Activated gamma-delta T cell (primary cell): ENCODE results near the gene RAB28.

Experiments used
- DNase-seq: peaks from one replicate; lab custom pipeline; 2025; lab: John Stamatoyannopoulos, UW

The RAB28 gene

DNA sequence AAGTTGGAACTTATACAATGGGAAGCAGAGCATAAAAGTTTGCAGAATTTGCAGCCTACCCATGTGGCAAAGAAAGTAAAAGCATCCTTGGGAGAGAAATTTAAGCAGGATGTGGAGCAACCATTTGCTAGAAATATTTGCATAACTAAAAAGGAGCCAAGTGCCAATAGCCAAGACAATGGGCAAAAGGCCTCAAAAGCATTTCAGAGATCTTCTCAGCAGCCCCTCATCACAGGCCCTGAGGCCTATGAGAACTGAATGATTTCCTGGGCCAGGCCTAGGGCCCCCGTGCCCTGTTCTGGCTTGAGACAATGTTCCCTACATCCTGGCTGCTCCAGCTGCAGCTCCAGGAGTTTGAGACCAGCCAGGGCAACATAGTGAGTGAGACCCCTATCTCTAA, 25.3 kb upstream of the RAB28 start:
- DNase-seq = no peak

DNA sequence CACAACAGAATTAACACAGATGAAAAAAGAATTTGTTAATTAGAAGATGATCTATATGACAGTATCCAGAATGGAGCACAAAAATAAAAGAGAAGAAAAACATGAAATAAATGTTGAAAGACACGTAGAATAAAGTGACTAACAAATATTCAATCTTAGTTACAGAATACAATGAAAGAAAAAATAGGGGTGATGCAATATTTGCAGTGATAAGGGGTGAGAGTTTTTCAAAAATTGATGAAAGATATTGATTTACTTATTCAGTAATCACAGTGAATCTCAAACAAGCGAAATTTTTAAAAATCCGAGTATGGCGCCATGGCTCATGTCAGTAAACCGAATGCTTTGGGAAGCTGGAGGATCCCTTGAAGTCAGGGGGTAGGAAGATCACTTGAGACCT, 20.2 kb upstream of the RAB28 start:
- no peak for DNase-seq

GRCh38 chr4:13498469-13498868, 14.3 kb upstream of the RAB28 start:
- DNase-seq = no peak

DNA sequence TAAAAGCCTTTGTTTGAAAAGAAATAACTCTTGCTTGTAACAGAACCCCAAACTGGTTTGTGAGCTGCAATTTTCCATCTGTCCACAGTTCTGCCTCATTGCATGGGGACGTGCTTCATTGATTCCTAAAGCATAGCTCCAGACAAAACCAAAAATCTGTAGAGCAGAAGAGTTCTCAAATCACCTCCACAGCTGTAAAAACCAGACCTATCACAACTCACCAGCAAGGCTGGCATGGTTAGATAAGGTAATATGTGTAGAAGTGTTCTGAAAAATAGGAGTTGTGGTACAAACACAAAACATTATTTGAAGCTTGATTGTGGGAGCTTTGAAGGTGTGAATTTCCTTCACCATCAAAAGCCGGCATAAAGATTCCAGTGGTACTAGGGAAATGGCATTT, 12.5 kb upstream of the RAB28 start:
- DNase-seq = no peak

DNA sequence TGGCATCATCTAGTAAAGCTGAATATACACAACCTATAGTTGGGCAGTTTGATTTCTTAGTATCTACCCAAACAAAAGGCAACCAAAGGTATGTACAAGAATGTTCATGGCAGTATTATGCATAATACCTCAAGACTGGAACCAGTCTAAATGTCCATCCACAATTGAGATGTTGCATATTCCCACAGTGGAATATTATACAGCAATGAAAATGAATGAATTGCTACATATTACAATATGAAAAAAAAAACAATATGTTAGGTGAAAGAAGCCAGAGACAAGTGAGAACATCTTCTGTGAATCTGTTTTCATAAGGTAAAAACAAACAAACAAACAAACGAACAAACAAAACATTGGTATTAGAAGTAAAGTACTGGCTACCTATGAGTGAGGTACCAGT, 11.6 kb upstream of the RAB28 start:
- DNase-seq = no peak

DNA sequence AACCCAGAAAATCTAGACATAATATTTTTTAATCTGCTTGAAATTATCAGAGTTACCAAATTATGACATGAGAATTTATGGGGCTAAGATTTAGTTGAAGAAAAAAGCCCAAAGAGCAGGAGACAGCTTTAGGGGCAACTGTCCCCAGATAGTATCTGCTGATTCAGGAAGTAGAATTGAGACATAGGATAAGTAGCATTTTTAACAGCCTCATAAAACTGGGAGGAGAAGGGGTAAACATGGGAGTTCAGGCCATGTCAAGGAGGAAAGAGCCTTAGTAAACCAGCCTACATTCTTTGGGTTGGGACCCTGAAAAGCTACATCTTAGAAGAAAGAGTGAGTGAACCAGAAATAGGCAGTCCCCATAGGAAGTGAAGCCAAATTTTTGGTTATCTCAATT, 9.7 kb upstream of the RAB28 start:
- no peak for DNase-seq

DNA sequence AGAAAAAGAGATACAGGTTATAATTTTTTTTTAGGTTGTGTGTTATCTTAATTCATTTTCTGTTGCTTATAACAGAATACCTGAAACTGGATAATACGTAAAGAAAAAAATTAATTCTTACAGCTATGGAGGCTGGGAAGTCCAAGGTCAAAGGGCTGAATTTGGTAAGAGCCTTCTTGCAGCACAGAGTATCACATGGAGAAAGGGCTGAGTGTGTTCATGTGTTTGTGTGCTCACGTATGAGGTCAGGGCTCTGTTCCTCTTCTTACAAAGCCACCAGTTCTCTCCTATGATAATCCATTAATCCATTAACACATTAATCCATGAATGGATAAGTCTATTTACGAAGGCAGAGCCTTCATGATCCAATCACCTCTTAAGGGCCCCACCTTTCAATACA, 8.6 kb upstream of the RAB28 start:
- DNase-seq = no peak

- DNase-seq = no peak
These were observed 645 bp upstream of the RAB28 start for GRCh38 chr4:13484749-13485221.

- DNase-seq = no peak
These were observed 395 bp downstream of the RAB28 start for GRCh38 chr4:13483768-13484121.

GRCh38 chr4:13483136-13483767, 888 bp downstream of the RAB28 start:
- no peak for DNase-seq

- DNase-seq = no peak
These were observed 2.6 kb downstream of the RAB28 start for GRCh38 chr4:13481569-13481968.

GRCh38 chr4:13478707-13479106, 5.4 kb downstream of the RAB28 start:
- no peak for DNase-seq

DNA sequence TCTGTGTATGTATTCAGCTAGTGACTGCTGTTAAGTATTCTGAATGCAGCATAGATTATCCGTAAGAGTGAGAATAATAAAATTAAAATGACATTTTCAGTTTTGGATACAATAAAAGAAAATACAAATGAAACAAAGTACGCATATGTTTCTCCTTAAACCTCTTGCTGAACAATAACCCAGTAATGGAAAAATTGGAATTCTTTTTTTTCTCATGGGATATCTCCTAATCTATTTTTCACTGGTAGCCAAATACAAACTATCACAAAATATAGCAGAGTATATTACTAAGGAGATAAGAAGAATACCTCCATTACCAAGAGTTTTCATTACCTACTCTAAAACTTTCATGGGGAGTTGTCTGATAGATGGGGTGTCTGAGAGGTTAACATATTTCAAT, 6.0 kb downstream of the RAB28 start:
- DNase-seq = no peak

DNA sequence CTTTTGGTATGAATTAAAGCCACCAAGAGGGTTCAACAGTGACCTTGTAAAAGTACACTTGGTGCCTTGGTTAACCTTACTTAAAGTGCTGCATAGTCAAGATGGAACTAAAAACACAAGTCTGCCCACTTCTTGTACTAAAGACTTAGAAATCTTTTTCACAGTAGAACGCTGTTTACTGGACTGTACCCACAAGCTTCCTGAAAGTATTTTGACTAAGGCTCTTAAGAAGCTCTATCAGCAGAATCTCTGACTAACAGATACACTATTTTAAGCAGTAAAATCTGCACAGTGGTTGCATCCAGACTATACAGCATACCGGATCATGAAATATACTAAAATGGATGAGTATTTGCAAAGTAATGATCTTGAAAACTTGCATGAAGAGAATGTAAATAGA, 7.2 kb downstream of the RAB28 start:
- DNase-seq = no peak

DNA sequence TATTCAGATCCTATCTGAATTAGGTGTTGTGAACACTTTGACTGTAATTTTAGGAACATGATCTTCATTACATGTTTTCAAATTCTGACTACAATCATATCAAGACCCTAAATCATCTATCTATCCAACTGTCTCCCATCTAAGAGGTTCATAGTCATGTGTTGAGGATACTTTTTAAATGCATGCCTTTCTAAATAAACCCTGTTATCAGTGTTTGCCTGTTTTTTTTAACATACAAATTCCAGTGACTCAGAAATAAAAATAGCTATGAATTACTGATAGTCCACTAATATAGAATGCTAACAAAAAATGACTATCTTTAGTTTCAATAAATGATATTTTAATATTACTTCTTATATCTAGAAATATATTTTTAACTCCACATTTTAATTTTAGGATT, 8.0 kb downstream of the RAB28 start:
- DNase-seq = no peak

- no peak for DNase-seq
These were observed 12.7 kb downstream of the RAB28 start for GRCh38 chr4:13471400-13471799.

DNA sequence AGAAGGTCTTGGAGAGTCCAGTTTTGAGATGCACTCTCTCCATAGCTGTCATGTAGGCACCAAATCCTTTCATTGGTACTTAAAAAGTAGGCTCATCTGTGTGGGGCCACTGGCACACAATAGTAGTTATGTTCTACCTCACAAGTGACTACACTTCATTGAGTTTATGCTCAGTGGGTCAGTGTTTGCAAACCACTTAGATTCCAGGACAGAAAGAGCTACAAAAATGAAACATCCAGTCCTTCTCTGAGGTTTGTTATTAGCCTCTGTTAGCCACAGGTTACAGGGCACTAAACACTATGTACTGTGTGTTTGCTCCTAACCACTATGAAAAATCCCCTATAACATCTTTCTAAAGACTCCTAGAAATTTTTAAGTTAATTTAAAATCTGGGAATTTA, 13.8 kb downstream of the RAB28 start:
- no peak for DNase-seq

DNA sequence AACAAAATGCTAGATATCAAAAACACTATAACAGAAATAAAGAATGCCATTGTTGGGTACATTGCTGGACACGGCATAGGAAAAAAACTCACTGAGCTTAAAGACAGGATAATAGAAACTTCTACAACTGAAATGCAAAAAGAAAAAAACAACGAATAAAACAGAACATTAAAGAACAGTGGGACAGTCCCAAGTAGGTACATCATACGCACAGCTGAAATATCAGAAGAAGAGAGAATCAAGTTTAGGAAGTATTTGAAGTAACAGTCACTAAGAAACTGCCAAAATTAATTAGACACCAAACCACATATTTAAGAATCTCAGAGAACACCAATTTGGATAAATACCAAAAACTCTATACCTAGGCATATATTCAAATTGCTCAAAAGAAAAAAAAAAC, 19.2 kb downstream of the RAB28 start:
- DNase-seq = no peak

- no peak for DNase-seq
These were observed 19.6 kb downstream of the RAB28 start for GRCh38 chr4:13464543-13464942.

DNA sequence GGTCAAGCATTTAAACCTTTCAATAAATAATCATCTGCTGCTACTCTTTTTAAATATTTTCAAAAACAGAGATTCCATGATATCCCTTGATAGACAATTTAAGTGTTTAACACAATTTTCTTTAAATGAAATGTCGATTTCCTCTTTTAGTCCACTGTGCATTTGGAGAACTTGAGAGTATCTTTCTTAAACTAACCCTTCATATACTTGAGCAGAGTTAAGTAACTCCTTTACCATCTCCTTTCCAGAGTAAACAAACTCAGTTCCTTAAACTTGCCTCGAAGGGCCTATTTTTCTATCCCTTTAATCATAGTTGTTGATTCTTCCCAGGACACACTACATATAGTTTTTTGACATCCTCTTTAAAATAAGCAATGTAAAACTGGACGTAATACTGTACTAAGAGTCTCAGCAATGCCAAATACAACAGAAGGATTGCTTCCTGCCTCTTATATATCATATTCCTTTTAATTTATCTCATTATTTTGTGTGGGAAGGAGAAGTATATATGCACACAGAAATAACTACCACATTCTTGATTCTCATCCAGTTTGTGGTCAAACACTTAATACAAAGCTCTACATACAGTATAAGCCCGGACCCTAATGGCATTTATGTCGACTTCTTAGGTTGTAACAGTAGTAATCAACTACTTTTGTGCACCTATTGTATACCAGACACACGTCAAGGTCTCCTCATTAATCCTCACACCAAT, 22.8 kb downstream of the RAB28 start:
- no peak for DNase-seq

DNA sequence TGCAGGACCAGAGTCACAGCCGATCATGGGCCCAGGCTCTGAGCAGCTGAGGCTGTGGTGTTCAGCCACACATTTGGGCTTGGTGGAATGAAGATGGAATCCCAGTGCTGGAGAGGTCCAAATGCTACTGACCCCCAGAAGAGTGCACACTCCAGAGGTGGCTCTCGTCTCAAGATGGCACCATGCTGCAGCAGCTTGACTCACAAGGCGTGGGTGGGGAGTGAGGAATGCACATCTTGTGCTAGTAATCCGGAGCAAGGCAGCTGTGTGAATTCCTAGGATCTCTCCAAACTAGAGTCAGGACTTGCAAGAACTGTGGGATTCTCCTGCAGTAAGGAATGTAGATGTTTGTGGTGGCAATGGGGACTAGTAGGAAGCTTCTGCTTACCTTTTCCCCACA, 28.7 kb downstream of the RAB28 start:
- no peak for DNase-seq

DNA sequence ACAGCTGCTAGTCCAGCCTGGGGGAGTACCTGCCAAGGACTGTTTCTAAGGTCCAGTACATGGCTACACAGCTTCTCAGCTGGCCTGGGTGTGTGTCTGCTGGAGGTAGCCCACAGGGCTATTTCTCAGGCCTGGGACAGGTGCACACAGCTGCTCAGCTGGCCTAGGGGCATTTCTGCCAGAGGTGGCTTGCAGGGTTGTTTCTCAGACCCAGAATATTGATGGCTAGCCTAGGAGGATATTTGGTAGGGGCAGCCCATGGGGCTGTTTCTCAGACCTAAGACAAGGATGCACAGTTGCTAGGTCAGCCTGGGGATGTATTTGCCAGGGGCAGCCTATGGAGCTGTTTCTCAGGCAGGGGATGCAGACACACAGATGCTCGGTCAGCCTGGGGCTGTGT, 29.4 kb downstream of the RAB28 start:
- DNase-seq = no peak

DNA sequence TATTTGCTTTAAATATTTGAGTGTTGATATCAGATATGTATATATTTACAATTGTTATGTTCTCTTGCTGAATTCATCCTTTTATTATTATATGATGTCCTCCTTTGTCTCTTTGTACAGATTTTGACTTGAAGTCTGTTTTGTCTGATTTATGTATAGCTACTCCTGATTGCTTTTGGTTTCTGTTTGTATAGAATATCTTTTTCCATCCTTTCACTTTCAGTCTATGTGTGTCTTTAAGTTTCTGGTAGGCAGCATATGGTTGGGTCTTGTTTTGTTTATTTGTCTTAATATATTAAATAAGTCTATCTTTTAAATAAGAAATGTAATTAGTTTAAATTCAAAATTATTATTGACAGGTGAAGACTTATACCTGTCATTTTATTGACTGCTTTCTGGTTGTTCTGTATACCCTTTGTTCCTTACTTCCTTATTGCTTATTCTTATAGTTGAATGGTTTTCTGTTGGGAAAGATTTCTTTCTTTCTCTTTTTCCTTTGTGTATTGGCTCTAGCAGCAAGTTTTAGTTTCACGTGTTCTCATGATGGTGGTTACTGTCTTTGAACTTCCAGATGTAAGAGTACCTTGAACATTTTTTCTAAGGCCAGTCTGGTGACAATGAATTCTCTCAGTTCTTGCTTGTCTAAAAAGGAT, 31.1 kb downstream of the RAB28 start:
- no peak for DNase-seq

DNA sequence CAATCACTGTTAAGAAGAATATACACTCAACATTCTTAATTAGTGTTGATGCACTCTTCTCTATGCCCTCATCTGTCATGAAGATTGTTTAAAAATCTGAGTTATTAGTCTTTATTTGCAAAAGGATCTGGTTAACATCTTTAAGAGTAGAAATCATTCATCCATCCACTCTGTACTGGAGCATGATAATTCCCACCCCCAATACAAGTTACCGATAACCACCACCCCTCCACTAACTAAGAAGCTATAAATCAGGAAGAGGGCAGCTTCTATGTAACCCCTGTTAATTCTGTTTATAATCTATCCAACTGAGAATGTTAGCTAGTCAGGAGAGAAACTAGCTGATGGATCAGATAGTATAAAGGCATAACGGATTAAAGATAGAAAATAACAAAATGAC, 34.5 kb downstream of the RAB28 start:
- no peak for DNase-seq
